ENCODE measurements around the gene MFF.

- TF ChIP-seq, protein P1, sequence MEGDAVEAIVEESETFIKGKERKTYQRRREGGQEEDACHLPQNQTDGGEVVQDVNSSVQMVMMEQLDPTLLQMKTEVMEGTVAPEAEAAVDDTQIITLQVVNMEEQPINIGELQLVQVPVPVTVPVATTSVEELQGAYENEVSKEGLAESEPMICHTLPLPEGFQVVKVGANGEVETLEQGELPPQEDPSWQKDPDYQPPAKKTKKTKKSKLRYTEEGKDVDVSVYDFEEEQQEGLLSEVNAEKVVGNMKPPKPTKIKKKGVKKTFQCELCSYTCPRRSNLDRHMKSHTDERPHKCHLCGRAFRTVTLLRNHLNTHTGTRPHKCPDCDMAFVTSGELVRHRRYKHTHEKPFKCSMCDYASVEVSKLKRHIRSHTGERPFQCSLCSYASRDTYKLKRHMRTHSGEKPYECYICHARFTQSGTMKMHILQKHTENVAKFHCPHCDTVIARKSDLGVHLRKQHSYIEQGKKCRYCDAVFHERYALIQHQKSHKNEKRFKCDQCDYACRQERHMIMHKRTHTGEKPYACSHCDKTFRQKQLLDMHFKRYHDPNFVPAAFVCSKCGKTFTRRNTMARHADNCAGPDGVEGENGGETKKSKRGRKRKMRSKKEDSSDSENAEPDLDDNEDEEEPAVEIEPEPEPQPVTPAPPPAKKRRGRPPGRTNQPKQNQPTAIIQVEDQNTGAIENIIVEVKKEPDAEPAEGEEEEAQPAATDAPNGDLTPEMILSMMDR (conservative IDR thresholded peaks at IDR 0.05 in 1 of 2, IDR thresholded peaks at IDR 0.05 in 1 of 2; ENCODE audit: low read depth in 1 of 2, low read length in 2 of 2), result no peak
- TF ChIP-seq EZH2 (IDR thresholded peaks at IDR 0.05; ENCODE audit: low read length, missing control alignments), result no peak
These were observed 31.5 kb upstream of the MFF start for GRCh38 chr2:227293531-227293930.

Data from fibroblast of lung (primary cell).